ENCODE data around the gene TRMT112.

GRCh38 chr11:64333556-64333955, 16.2 kb upstream of the TRMT112 start:
- no peak for TF ChIP-seq EZH2phosphoT487 (IDR thresholded peaks at IDR 0.05; ENCODE audit: unreplicated experiment)
- TF ChIP-seq POLR2AphosphoS5 (IDR thresholded peaks at IDR 0.05; ENCODE audit: low read depth) = no peak

Data from GM23338 (cell line).